ENCODE data around the gene RAB26. TPM values are rescaled to one million over a fixed set of nuclear protein-coding genes. Genes with fewer than 3 reads are reported as not detected.
A peak's percentile ranks its signal among the peaks of the same experiment; 100 is the strongest.
"Not testable (repeated sequence)": the region's sequence is repeated elsewhere in the genome, so short reads cannot be mapped to it uniquely, and the experiment has no call there.

Gene RAB26
- total RNA-seq, 1 donor from 2014 or later: 0.70 TPM

- H3K9me3 Mint-ChIP-seq; H3K4me1 Mint-ChIP-seq (ENCODE audit: low read depth); H3K4me3 Mint-ChIP-seq; intact Hi-C loops (cut with micrococcal nuclease); H3K27me3 Mint-ChIP-seq (ENCODE audit: insufficient read depth); DNase-seq (ENCODE audit: low spot score); H3K36me3 Mint-ChIP-seq (ENCODE audit: low read depth); H3K27ac Mint-ChIP-seq: not testable (repeated sequence)
Observed at GRCh38 chr16:2122934-2123683, 25.3 kb upstream of the RAB26 start.

- intact Hi-C loops (cut with micrococcal nuclease); H3K9me3 Mint-ChIP-seq; DNase-seq (ENCODE audit: low spot score); H3K27me3 Mint-ChIP-seq (ENCODE audit: insufficient read depth); H3K4me3 Mint-ChIP-seq; H3K36me3 Mint-ChIP-seq (ENCODE audit: low read depth); H3K4me1 Mint-ChIP-seq (ENCODE audit: low read depth); H3K27ac Mint-ChIP-seq: not testable (repeated sequence)
Observed at GRCh38 chr16:2123706-2124376, 24.6 kb upstream of the RAB26 start.

DNA sequence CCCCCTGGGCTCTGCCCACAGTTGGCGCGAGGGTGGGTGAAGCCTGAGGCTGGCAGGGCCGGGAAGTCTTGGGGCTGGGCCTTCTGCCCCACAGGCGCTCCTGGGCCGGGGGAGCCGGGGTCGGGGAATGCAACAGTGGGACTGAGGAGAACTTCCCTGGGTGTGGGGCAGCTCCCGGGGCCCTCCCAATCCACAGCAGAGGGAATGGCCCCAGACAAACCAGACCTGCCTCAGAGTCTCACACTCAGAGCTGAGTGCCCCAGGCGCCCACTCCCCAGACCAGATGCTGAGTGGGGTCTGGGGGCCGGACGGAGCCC lies 24.1 kb upstream of the RAB26 start:
- H3K4me3 Mint-ChIP-seq; H3K4me1 Mint-ChIP-seq (ENCODE audit: low read depth); H3K27me3 Mint-ChIP-seq (ENCODE audit: insufficient read depth); H3K36me3 Mint-ChIP-seq (ENCODE audit: low read depth); H3K9me3 Mint-ChIP-seq; H3K27ac Mint-ChIP-seq; intact Hi-C loops (cut with micrococcal nuclease); DNase-seq (ENCODE audit: low spot score): not testable (repeated sequence)

DNA sequence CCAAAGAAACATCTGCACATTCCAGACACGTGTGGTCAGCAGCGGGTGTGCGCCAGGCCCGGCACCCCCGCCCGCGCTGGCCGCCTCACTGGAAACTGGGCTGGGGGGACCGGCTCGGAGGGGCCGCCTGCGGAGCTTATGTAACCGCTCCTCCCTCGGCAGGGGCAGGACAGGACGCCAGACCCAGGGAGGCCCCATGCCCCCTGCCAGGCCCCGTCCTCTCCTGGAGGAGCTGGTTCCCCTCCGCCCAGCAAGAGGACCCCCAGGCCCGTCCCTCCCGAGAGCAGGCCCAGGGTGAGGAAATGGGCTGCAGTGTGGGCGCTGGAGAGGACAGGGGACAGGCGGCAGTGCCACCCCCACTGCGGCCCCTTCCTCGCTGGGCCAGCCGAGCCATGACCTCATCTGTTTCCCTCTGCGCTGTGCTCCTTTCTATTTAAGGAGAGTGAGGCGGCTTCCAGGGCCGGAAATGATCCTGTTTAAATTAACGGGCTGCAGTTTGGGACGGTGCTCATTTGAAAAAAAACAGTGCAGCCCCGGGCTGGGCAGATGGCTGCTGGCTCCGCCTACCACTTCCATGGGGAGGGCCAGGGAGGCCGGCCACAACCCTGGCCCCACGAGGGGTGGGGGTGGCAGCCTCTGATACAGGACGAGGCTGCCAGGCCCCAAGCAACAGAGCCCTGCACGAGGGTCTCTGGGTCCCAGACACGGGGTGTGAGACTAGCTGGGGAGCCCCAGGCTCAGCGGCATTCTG lies 23.6 kb upstream of the RAB26 start:
- H3K4me3 Mint-ChIP-seq; intact Hi-C loops (cut with micrococcal nuclease); H3K27me3 Mint-ChIP-seq (ENCODE audit: insufficient read depth): not testable (repeated sequence)

DNA sequence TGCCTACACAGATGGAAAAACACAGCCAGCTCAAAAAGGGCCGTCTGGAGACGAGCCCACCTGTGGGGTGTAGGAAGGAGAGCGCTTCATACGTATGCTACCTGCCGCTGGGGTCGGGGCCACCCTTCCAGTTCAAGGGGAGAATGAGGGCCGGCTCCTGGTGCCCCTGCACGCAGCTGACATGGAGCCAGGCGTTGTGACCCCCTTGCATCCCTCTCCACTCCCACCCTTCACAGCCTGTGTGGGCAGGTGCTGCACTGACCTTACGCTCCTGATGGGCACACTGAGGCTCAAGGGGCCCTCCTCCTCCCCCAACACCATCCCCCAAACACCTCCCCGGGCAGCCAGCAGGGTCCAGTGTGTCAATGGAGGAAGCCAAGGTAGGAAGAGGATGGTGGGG lies 22.8 kb upstream of the RAB26 start:
- DNase-seq (ENCODE audit: low spot score); H3K4me1 Mint-ChIP-seq (ENCODE audit: low read depth); intact Hi-C loops (cut with micrococcal nuclease); H3K4me3 Mint-ChIP-seq; H3K36me3 Mint-ChIP-seq (ENCODE audit: low read depth); H3K9me3 Mint-ChIP-seq; H3K27ac Mint-ChIP-seq; H3K27me3 Mint-ChIP-seq (ENCODE audit: insufficient read depth): not testable (repeated sequence)

More for the DNA sequence above, 23.6 kb upstream of the RAB26 start:
- H3K27ac Mint-ChIP-seq; DNase-seq (ENCODE audit: low spot score); H3K4me1 Mint-ChIP-seq (ENCODE audit: low read depth); H3K36me3 Mint-ChIP-seq (ENCODE audit: low read depth); H3K9me3 Mint-ChIP-seq: not testable (repeated sequence)

DNA sequence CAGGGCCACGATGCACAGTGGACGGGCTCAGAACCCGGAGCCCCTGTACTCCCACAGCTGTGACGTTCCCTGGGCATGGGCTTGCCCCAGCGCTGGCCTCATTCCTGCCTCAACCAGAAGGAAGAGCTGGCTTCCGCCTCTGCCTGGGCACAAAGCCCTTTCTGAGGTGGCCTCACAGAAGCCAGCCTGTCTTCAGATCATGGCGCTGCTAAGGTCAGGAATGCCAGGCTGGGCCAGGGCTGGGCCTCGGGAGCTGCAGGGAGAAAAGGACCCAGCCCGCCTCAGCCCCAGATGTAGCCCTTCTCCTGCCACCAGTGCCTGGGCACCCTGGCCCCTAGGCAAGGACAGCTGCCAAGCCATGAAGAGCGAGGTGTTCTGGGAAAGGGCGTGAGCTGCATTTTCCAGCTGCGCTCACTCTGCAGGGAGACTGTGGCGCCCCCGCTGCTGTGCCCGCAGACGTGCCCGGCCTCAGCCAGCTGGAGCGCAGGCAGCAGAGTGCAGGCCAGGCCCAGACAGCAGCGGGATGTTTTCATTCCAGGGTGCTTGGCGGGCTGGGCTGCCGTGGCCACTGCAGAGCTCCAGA lies 22.2 kb upstream of the RAB26 start:
- H3K4me3 Mint-ChIP-seq; H3K27me3 Mint-ChIP-seq (ENCODE audit: insufficient read depth); H3K4me1 Mint-ChIP-seq (ENCODE audit: low read depth); H3K36me3 Mint-ChIP-seq (ENCODE audit: low read depth); H3K27ac Mint-ChIP-seq; H3K9me3 Mint-ChIP-seq; intact Hi-C loops (cut with micrococcal nuclease); DNase-seq (ENCODE audit: low spot score): not testable (repeated sequence)

GRCh38 chr16:2126928-2127556 lies 21.4 kb upstream of the RAB26 start:
- H3K27me3 Mint-ChIP-seq (ENCODE audit: insufficient read depth); intact Hi-C loops (cut with micrococcal nuclease); DNase-seq (ENCODE audit: low spot score); H3K4me1 Mint-ChIP-seq (ENCODE audit: low read depth); H3K27ac Mint-ChIP-seq; H3K4me3 Mint-ChIP-seq; H3K9me3 Mint-ChIP-seq; H3K36me3 Mint-ChIP-seq (ENCODE audit: low read depth): not testable (repeated sequence)

GRCh38 chr16:2127630-2128280 lies 20.7 kb upstream of the RAB26 start:
- H3K36me3 Mint-ChIP-seq (ENCODE audit: low read depth): not testable (repeated sequence)

DNA sequence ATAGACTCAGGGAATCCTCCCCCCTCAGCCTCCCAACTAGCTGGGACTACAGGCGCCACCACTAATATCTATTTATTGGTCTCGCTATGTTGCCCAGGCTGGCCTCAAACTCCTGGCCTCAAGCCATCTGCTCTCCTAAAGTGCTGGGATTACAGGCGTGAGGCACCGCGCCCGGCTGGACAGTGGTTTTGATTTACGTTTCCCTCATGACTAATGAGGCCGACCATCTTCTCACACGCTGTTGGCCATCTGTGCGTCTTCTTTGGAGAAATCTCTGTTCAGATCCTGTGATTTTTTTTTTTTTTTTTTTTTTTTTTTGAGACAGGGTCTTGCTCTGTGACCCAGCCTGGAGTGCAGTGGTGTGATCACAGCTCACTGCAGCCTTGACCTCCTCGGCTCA lies 19.2 kb upstream of the RAB26 start:
- H3K9me3 Mint-ChIP-seq; DNase-seq (ENCODE audit: low spot score); H3K4me1 Mint-ChIP-seq (ENCODE audit: low read depth); H3K36me3 Mint-ChIP-seq (ENCODE audit: low read depth); H3K27ac Mint-ChIP-seq; H3K27me3 Mint-ChIP-seq (ENCODE audit: insufficient read depth); intact Hi-C loops (cut with micrococcal nuclease); H3K4me3 Mint-ChIP-seq: not testable (repeated sequence)

More at GRCh38 chr16:2127630-2128280, 20.7 kb upstream of the RAB26 start:
- H3K27me3 Mint-ChIP-seq (ENCODE audit: insufficient read depth); intact Hi-C loops (cut with micrococcal nuclease); H3K9me3 Mint-ChIP-seq; H3K27ac Mint-ChIP-seq; H3K4me3 Mint-ChIP-seq; DNase-seq (ENCODE audit: low spot score); H3K4me1 Mint-ChIP-seq (ENCODE audit: low read depth): not testable (repeated sequence)

- H3K27ac Mint-ChIP-seq; H3K9me3 Mint-ChIP-seq; H3K27me3 Mint-ChIP-seq (ENCODE audit: insufficient read depth); H3K4me3 Mint-ChIP-seq; H3K36me3 Mint-ChIP-seq (ENCODE audit: low read depth); intact Hi-C loops (cut with micrococcal nuclease); H3K4me1 Mint-ChIP-seq (ENCODE audit: low read depth); DNase-seq (ENCODE audit: low spot score): not testable (repeated sequence)
Observed at GRCh38 chr16:2129890-2130447, 18.5 kb upstream of the RAB26 start.

- intact Hi-C loops (cut with micrococcal nuclease); H3K9me3 Mint-ChIP-seq; H3K4me3 Mint-ChIP-seq; H3K27ac Mint-ChIP-seq; H3K27me3 Mint-ChIP-seq (ENCODE audit: insufficient read depth); DNase-seq (ENCODE audit: low spot score); H3K4me1 Mint-ChIP-seq (ENCODE audit: low read depth); H3K36me3 Mint-ChIP-seq (ENCODE audit: low read depth): not testable (repeated sequence)
Observed at GRCh38 chr16:2133797-2134196, 14.6 kb upstream of the RAB26 start.

- not testable (repeated sequence) for DNase-seq (ENCODE audit: low spot score); H3K27ac Mint-ChIP-seq; H3K27me3 Mint-ChIP-seq (ENCODE audit: insufficient read depth)
Observed at GRCh38 chr16:2135071-2135470, 13.4 kb upstream of the RAB26 start.

More at GRCh38 chr16:2135071-2135470, 13.4 kb upstream of the RAB26 start:
- intact Hi-C loops (cut with micrococcal nuclease); H3K36me3 Mint-ChIP-seq (ENCODE audit: low read depth); H3K9me3 Mint-ChIP-seq: not testable (repeated sequence)
- Mint-ChIP-seq H3K4me3 (peak overlapping the region; percentile 56), H3K4me1 (ENCODE audit: low read depth) (peaks cover 12% of the 10 kb centered on the region)
